8988T (cell line): ENCODE measurements around the gene DPM2.

Experiments used
- DNase-seq: peaks from one replicate; pipeline ENCODE4 v3.0.0; 2011

DPM2 gene

DNA sequence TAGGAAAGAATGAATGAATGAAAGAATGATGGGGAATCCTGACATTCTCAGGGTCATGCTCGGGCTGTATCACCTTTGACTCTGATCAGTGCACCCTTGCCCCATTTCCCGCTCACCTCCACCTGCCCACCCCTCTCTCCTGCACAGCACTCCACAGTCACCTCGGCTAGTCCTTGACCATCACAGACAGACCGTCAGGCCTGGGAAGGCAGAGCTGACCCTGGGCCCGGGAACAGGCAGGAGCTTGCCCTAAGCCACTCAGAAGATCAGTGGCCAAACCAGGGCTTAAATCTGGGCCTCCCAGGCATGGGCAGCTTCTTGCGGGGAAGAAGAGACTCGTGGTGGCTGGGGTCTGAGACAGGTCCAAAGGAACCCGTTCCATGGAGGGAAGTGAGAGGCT lies 41.8 kb downstream of the DPM2 start:
- DNase-seq, result no peak

DNA sequence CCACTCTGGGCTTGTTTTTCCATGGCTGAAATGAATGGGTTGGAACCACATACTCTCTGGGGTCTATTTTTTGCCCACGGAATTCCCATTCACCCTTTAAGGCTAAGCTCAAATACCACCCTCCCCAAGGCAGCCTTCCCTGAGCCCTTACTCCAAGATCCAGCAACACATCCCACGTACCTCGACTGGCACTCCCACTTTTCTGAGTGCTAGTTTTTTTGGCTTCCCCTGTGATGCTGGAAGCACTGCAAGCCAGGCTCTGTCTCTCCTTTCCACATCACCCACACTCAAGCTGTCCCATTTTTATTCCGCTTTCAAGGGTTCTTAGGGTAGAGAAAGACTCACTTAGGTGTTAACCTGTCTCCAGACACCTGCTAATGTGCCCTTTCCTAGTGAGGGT lies 44.3 kb downstream of the DPM2 start:
- DNase-seq, result no peak

DNA sequence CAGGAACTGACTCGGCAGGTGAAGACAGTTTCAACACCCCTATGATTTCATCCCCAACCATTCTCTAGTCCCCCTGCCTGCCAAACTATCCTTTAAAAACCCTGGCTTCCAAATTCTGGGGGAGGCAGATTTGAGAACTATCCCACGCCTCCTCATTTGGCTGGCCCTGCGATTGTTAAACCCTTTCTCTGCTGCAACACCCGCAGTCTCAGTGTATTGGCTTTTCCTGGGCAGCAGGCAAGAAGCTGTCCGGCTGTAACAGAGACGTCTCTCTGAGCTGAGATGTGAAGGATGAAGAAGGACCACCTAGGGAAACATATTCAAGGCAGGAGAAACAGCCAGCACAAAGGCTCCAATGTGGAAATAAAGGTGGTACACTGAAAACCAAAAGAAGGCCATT lies 44.8 kb downstream of the DPM2 start:
- DNase-seq, result no peak

DNA sequence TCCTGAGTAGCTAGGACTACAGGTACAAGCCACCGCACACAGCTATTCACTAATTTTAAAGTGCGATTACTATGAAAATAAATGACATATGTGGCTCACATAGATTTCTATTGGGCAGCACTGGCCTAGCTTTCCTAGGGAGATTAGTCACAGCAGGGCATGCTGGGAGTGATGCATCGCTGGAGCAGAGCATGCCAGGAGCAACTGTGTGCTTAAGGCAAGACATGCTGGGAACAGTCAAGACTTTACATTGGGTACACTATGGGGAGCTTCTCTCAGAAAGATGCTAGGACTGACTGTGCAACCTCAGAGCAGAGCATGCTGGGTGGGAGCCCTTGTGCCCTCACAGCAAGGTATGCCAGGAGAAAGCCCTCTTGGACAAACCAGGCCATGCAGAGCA lies 47.6 kb downstream of the DPM2 start:
- no peak for DNase-seq

DNA sequence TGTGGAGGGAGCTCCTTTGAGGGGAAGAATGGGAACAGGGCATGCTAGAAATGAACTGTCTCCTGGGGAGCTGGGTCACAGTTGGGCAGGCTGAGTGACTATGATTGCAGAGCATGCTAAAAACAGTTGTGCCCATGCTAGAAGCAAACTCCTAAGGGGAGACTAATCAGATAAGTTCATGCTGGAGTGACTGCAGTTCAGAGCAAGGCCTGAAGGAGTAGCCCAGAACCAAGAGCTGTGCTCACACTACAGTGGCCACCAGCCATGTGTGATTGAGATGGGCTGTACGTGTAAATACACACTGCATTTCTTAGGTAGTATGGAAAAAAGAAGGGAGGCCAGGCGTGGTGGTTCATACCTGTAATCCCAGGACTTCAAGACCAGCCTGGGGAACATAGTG lies 49.9 kb downstream of the DPM2 start:
- no peak for DNase-seq

DNA sequence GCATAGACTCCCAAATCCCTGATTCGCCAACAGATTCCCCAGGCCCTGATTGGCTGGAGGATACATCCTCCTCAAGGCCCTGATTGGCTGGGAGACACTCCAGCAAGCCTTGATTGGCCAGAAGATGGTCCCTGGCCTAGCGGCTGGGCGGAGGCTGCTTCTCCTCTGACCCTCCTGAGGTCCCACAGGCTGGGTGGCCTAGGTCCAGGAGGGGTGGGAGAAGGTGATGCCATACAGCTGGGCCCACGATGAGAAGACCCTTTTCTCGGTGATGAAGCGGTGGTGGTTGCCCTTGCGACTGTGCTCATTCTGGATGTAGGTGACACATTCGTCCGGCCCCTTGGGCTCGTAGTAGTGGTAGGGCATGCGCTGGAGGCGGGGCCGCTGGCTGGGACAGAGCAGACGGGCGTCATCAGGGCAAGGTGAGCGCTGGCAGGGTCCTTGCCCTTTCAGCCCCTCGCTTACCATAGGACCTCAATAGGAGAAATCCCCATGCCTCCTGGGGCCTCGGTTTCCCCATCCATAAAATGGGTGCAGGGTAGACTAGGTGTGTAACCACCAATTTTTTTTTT lies 51.2 kb downstream of the DPM2 start:
- DNase-seq, result peak; percentile 47

DNA sequence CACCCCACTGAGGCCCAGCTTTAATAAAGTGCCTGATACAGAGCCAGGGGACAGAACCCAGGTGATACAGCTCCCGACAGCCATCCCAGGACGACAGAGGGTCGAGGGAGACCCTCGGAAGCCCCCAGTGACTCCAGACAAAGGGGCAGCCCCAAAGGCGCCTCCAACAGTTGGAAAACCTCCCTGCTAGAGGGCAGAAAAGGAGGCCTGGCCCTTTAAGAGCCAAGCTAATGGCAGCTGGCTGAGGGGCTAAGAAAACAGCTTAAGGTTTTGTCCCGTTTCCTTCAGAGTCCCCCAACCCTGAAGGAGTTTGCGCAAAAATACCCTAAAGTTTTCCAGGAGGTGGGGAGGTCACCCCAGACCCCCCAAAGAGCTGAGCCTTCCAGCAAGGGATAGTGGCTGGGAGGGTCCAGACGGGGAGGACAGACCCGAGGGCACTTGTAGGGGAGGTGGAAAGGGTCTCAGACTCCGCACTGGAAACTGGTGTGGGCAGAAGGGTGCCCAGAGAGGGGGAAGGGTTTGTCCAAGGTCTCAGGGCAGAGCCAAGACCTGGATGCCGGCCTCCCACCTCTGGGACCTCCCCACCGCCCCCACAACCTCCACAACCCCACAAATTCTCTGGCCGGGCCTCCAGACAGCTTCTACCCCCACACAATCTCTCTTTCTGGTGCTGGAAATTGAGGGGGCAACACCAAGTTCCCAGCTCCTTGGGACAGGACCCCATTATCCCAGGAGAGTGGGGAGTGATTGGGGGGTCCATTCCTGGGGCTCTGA lies 52.0 kb downstream of the DPM2 start:
- no peak for DNase-seq
